ENCODE results near the gene IQCB1. TPM values are rescaled to one million over a fixed set of nuclear protein-coding genes. Genes with fewer than 3 reads are reported as not detected.
"Not testable (repeated sequence)": the region's sequence is repeated elsewhere in the genome, so short reads cannot be mapped to it uniquely, and the experiment has no call there.

The IQCB1 gene
- total and polyA plus RNA-seq, 8 donors: 9.0 to 18.3 (median 11.5) TPM

DNA sequence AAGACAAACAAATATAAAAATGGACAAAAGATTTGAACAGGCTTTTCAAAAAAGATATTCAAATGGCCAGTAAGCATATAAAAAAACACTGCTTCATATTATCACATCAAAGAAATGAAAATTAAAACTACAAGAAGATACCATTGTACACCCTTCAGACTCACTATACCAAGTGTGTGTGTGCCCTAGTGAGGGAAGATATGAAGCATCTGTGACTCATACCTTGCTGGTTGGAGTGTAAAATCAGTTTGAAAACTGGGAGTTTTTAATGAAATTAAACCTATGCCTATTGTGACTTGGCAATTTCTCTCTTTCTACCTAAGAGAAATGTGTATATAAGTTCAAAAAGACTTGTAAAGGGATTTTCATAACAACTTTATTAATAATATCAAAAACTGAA is 35.9 kb upstream of the IQCB1 start:
- FAIRE-seq: no peak
- intact Hi-C loops (cut with DNase I): no loop called here
- no peak overlapping the region for H3K4me3 ChIP-seq
- no peaks in the 10 kb centered on the region for H3K27me3 ChIP-seq
- no peaks in the 10 kb centered on the region for H3K4me1 ChIP-seq
- no peak for TF ChIP-seq CTCF (IDR thresholded peaks at IDR 0.05)
- no peaks in the 10 kb centered on the region for H3K9me3 ChIP-seq
- ATAC-seq: no peak
- no peak overlapping the region for H3K27ac ChIP-seq
- DNase-seq: no peak
- H3K36me3 ChIP-seq: peaks cover 0 to 8% (median 0%) of the 10 kb centered on the region in 3 donors

GRCh38 chr3:121869736-121870135 is 34.9 kb upstream of the IQCB1 start:
- Histone ChIP-seq H3K4me1 (no peaks in the 10 kb centered on the region), H3K36me3 (peaks cover 0 to 8% (median 0%) of the 10 kb centered on the region in 3 donors), H3K9me3 (no peaks in the 10 kb centered on the region), H3K27ac (no peak overlapping the region), H3K4me3 (no peak overlapping the region), H3K27me3 (no peaks in the 10 kb centered on the region)
- no peak for TF ChIP-seq CTCF (IDR thresholded peaks at IDR 0.05)
- intact Hi-C loops (cut with DNase I): no loop called here
- no peak for ATAC-seq
- no peak for DNase-seq
- no peak for FAIRE-seq
- 96 to 99% methylated on average over 2 of the region's 2 CpGs for WGBS, 2 donors

DNA sequence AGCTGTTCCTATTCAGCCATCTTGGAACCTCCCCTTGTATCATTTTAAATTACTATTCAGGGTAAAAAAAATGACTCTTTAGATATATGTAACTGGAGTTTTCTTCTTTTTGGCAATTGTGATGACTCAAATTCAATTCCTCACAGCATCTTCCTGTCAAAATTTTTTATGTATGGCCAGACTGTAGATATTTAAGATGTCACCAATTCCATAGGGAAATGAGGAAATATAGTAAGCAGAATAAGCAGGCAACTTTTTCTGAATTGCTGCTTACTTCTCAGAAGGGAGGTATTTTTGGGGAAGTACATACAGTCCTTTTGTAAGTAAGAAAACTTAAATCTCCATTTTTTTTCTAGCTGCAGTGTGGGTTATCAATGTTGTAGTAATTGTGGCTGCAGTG is 28.9 kb upstream of the IQCB1 start:
- H3K36me3 ChIP-seq: no peaks in the 10 kb centered on the region
- ATAC-seq (no peak), FAIRE-seq (no peak), DNase-seq (no peak)
- no peak for TF ChIP-seq CTCF (IDR thresholded peaks at IDR 0.05)
- H3K9me3 ChIP-seq: no peaks in the 10 kb centered on the region
- H3K27me3 ChIP-seq: no peaks in the 10 kb centered on the region
- intact Hi-C loops (cut with DNase I): no loop called here
- no peaks in the 10 kb centered on the region for H3K4me1 ChIP-seq
- H3K27ac ChIP-seq: no peak overlapping the region
- no peak overlapping the region for H3K4me3 ChIP-seq

DNA sequence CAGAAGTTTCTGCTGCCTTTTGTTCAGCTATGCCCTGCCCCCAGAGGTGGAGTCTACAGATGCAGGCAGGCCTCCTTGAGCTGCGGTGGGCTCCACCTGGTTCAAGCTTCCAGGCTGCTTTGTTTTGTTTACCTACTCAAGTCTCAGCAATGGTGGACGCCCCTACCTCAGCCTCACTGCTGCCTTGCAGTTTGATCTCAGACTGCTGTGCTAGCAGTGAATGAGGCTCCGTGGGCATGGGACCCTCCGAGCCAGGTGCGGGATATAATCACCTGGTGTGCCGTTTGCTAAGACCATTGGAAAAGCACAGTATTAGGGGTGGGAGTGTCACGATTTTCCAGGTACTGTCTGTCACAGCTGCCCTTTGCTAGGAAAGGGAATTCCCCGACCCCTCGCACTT is 28.4 kb upstream of the IQCB1 start:
- DNase-seq; ATAC-seq; H3K27ac ChIP-seq; FAIRE-seq; H3K4me3 ChIP-seq; H3K9me3 ChIP-seq; H3K36me3 ChIP-seq; H3K27me3 ChIP-seq; H3K4me1 ChIP-seq; intact Hi-C loops (cut with DNase I): not testable (repeated sequence)
- 97 to 99% methylated on average over 9 of the region's 9 CpGs for WGBS, 2 donors

DNA sequence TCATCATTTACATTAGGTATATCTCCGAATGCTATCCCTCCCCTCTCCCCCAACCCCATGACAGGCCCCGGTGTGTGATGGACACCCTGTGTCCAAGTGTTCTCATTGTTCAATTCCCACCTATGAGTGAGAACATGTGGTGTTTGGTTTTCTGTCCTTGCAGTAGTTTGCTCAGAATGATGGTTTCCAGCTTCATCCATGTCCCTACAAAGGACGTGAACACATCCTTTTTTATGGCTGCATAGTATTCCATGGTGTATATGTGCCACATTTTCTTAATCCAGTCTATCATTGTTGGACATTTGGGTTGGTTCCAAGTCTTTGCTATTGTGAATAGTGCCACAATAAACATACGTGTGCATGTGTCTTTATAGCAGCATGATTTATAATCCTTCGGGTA is 22.9 kb upstream of the IQCB1 start:
- H3K36me3 ChIP-seq; intact Hi-C loops (cut with DNase I); H3K27me3 ChIP-seq; DNase-seq; H3K9me3 ChIP-seq; H3K4me1 ChIP-seq; FAIRE-seq; H3K27ac ChIP-seq; H3K4me3 ChIP-seq; ATAC-seq: not testable (repeated sequence)
- WGBS, 2 donors: 96 to 98% methylated on average over 3 to 4 of the region's 5 CpGs

- ATAC-seq (peak in 2 of 4 donors; percentile 56 to 74), DNase-seq (no peak), FAIRE-seq (no peak)
- Histone ChIP-seq H3K27me3 (no peaks in the 10 kb centered on the region), H3K27ac (no peak overlapping the region), H3K9me3 (no peaks in the 10 kb centered on the region), H3K4me3 (no peak overlapping the region), H3K36me3 (no peaks in the 10 kb centered on the region), H3K4me1 (no peaks in the 10 kb centered on the region)
- TF ChIP-seq CTCF (IDR thresholded peaks at IDR 0.05): peak in 2 of 4 donors; percentile 12
- intact Hi-C loops (cut with DNase I): no loop called here
- 20 to 25% methylated on average over 5 of the region's 5 CpGs for WGBS, 2 donors
These were observed 20.7 kb upstream of the IQCB1 start for GRCh38 chr3:121855555-121855954.

All from pancreas (tissue), 10 donors.